ENCODE results near the gene ACOXL. TPM values are rescaled to one million over a fixed set of nuclear protein-coding genes. Genes with fewer than 3 reads are reported as not detected.

Gene ACOXL
- total and polyA plus RNA-seq, 9 donors, result 0.08 to 0.56 (median 0.19) TPM

DNA sequence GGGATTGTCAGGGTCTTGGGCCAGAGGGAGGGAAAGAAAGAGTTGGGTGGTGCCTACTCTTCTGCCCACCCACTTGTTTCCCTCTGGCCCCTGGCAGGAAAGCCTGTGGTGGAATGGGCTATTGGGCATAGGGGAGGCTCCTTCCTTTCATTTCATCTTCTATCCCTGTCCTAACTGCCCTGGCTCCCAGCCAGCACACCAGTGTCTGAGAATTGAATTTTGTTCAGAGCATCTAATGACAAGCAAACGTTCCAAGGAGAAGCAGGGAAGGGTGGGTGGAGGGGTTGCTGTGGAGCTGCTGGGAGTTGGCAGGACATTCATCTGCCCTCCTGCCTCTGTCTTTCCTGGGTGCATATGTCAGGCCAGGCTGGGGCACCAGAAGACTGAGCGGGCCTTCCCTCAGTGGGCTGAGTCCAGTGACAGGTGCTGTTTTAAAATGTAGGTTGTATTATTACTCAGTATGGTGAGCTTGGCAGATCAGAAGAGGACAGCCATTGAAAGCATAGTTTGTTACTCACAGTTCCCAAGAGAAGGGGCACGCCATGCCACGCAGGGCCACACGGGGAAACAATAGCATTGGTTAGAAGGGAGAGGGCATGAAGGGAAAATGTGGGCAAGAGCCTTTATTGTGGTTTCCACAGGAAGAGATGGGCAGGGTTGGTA is 171.9 kb downstream of the ACOXL start:
- Histone ChIP-seq H3K9me3 (replicated peaks; ENCODE audit: control insufficient read depth, low read depth, low read length) (no peaks in the 10 kb centered on the region), H3K36me3 (ENCODE audit: control insufficient read depth, insufficient read depth, low read length) (no peaks in the 10 kb centered on the region), H3K27ac (ENCODE audit: low read length) (no peak overlapping the region), H3K27me3 (ENCODE audit: control insufficient read depth, insufficient read depth, low read length) (peaks cover 2% of the 10 kb centered on the region), H3K4me3 (ENCODE audit: low read length) (no peak overlapping the region), H3K4me1 (ENCODE audit: control insufficient read depth, insufficient read depth, low read length) (peaks cover 34% of the 10 kb centered on the region)
- WGBS (ENCODE audit: insufficient coverage), result 68% methylated on average over 4 of the region's 5 CpGs
- DNase-seq, result peak; percentile 55

DNA sequence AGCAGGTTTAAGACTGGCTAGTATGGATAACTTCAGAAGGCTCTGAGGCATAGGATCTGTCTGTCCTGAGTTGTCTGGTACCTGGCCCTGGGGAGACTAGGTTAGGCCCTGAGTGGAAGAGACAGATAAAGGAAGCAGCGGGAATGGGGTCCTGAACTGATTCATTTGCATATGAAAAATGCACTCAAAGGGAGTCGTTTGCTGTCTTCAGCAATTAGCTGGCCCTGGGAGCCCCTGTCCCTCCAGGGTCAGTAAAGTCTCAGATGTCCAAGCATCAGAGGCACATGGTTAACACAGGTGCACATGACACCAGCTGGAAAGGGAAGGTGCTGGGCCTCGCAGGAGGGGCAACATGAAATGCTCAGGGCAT is 172.4 kb downstream of the ACOXL start:
- Histone ChIP-seq H3K27me3 (ENCODE audit: control insufficient read depth, insufficient read depth, low read length) (peaks cover 2% of the 10 kb centered on the region), H3K36me3 (ENCODE audit: control insufficient read depth, insufficient read depth, low read length) (no peaks in the 10 kb centered on the region), H3K9me3 (replicated peaks; ENCODE audit: control insufficient read depth, low read depth, low read length) (no peaks in the 10 kb centered on the region), H3K4me1 (ENCODE audit: control insufficient read depth, insufficient read depth, low read length) (peaks cover 34% of the 10 kb centered on the region), H3K27ac (ENCODE audit: low read length) (no peak overlapping the region), H3K4me3 (ENCODE audit: low read length) (no peak overlapping the region)
- WGBS (ENCODE audit: insufficient coverage), result 81% methylated on average over 3 of the region's 3 CpGs
- DNase-seq, result no peak

DNA sequence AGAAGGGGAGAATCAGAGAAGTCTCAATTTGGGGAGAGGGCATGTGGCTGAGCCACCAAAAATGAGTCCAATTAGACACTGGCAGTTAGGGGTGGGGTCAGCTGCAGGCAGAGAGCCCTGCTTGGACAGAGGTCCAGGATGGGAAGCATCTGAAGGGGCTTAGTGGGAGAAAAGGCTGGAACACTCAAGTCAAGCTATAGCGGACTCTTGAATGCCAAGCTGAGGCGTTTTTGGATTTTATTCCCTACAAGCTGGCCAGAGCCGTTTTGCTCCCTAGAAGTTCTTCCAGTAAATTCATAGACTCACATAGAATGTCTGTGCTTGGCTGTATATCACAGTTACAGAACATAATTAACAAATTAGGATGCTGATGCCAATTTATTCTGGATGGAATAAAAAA is 172.8 kb downstream of the ACOXL start:
- WGBS (ENCODE audit: insufficient coverage), result 31% methylated on average over 3 of the region's 3 CpGs
- DNase-seq, result peak; percentile 74
- no peaks in the 10 kb centered on the region for H3K36me3 ChIP-seq (ENCODE audit: control insufficient read depth, insufficient read depth, low read length)
- H3K27ac ChIP-seq (ENCODE audit: low read length), result no peak overlapping the region
- H3K9me3 ChIP-seq (replicated peaks; ENCODE audit: control insufficient read depth, low read depth, low read length), result no peaks in the 10 kb centered on the region
- no peak overlapping the region for H3K4me3 ChIP-seq (ENCODE audit: low read length)
- H3K4me1 ChIP-seq (ENCODE audit: control insufficient read depth, insufficient read depth, low read length), result peaks cover 34% of the 10 kb centered on the region
- H3K27me3 ChIP-seq (ENCODE audit: control insufficient read depth, insufficient read depth, low read length), result peaks cover 2% of the 10 kb centered on the region

DNA sequence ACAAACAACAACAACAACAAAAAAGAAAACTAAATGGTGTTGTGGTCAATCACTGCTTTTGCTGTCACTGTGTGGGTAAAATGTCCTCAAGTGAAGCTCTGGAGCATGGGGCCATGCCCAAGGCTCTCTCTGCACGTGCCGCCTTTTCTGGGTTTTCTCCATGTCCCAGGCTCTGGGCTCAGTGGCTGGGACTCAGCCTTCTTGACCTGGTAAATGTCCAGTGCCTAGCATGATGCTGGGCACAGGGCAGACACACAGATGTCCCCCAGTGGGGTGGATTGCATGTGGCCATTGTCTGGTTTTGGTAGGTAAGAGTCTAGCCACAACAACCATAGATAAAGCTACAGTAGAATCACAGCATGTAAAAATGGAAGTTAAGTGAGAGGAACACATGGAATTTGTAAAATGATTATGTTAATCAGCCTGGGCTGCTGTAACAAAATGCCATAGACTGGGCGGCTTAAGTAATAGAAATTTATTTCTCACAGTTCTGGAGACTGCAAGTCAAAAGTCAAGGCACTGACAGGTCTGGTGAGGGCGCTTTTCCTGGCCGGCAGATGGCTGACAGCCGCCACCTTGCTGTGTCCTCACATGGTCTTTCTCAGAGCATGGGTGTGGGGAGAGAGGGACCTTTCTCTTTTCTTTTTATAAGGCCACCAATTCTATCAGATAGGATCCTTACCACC is 174.4 kb downstream of the ACOXL start:
- Histone ChIP-seq H3K9me3 (replicated peaks; ENCODE audit: control insufficient read depth, low read depth, low read length) (no peaks in the 10 kb centered on the region), H3K4me3 (ENCODE audit: low read length) (no peak overlapping the region), H3K27me3 (ENCODE audit: control insufficient read depth, insufficient read depth, low read length) (no peaks in the 10 kb centered on the region), H3K36me3 (ENCODE audit: control insufficient read depth, insufficient read depth, low read length) (no peaks in the 10 kb centered on the region), H3K27ac (ENCODE audit: low read length) (no peak overlapping the region), H3K4me1 (ENCODE audit: control insufficient read depth, insufficient read depth, low read length) (peaks cover 34% of the 10 kb centered on the region)
- DNase-seq, result no peak
- WGBS (ENCODE audit: insufficient coverage), result 82% methylated on average over 3 of the region's 6 CpGs

DNA sequence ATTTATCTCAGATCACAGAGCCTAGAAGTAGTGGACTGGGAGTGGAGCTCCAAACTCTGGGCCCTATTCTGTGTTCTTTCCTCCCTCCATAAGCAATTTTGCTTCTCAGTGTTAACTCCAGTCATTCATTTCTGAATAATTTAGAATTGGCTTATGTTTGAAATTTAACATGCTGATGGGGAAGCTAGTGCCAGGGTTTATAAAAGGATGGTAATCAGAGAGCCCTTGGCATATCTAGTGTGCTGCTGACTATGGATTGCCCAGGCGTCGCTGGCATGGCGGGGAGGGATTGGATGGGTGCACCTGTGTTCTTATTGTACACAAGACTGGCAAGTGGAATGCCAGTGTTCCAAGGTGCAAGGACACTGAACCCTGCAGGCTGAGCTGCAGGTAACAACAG is 177.1 kb downstream of the ACOXL start:
- no peak overlapping the region for H3K4me3 ChIP-seq (ENCODE audit: low read length)
- DNase-seq, result no peak
- no peaks in the 10 kb centered on the region for H3K36me3 ChIP-seq (ENCODE audit: control insufficient read depth, insufficient read depth, low read length)
- no peak overlapping the region for H3K27ac ChIP-seq (ENCODE audit: low read length)
- H3K4me1 ChIP-seq (ENCODE audit: control insufficient read depth, insufficient read depth, low read length), result peaks cover 14% of the 10 kb centered on the region
- H3K9me3 ChIP-seq (replicated peaks; ENCODE audit: control insufficient read depth, low read depth, low read length), result no peaks in the 10 kb centered on the region
- H3K27me3 ChIP-seq (ENCODE audit: control insufficient read depth, insufficient read depth, low read length), result no peaks in the 10 kb centered on the region
- WGBS (ENCODE audit: insufficient coverage), result no CpG with 5 or more reads among the region's 3 CpGs

DNA sequence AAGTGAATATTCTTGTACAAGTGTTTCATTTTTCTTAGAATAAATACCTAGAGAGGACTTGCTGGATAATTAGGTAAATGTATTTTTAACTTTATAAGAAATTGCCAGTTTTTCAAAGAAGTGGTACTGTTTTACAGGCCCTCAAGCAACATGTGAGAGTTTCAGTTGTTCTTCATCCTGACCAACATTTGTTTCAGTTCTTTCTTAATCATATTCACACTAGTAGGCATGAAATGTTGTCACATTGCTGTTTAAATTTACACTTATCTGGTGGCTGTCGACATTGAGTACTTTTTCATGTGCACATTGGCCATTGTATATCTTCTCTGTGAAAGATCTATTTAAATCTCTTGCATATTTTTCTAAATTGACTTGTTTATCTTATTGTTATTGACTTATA is 178.1 kb downstream of the ACOXL start:
- no CpG with 5 or more reads among the region's 1 CpG for WGBS (ENCODE audit: insufficient coverage)

DNA sequence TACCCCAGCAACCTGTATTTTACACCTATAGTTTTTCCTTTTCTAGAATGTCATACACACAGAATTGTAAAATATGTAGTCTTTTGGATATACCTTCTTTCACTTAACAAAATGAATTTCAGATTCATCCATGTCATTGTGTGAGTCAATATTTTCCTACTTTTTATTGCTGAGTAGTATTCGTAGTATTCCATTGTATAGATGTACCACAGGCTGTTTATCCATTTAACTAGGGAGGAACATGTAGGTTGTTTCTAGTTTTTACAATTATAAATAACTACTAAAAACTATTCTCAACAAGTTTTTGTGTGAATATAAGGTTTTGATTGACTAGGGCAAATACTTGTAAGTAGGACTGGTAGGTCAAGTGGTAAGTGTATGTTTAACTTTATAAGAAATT is 187.4 kb downstream of the ACOXL start:
- H3K27ac ChIP-seq (ENCODE audit: low read length), result no peak overlapping the region
- no peaks in the 10 kb centered on the region for H3K27me3 ChIP-seq (ENCODE audit: control insufficient read depth, insufficient read depth, low read length)
- no CpG with 5 or more reads among the region's 1 CpG for WGBS (ENCODE audit: insufficient coverage)

More for the DNA sequence above, 178.1 kb downstream of the ACOXL start:
- DNase-seq, result no peak
- no peak overlapping the region for H3K4me3 ChIP-seq (ENCODE audit: low read length)
- H3K27ac ChIP-seq (ENCODE audit: low read length), result no peak overlapping the region
- H3K36me3 ChIP-seq (ENCODE audit: control insufficient read depth, insufficient read depth, low read length), result no peaks in the 10 kb centered on the region
- no peaks in the 10 kb centered on the region for H3K27me3 ChIP-seq (ENCODE audit: control insufficient read depth, insufficient read depth, low read length)
- peaks cover 5% of the 10 kb centered on the region for H3K4me1 ChIP-seq (ENCODE audit: control insufficient read depth, insufficient read depth, low read length)
- H3K9me3 ChIP-seq (replicated peaks; ENCODE audit: control insufficient read depth, low read depth, low read length), result no peaks in the 10 kb centered on the region

DNA sequence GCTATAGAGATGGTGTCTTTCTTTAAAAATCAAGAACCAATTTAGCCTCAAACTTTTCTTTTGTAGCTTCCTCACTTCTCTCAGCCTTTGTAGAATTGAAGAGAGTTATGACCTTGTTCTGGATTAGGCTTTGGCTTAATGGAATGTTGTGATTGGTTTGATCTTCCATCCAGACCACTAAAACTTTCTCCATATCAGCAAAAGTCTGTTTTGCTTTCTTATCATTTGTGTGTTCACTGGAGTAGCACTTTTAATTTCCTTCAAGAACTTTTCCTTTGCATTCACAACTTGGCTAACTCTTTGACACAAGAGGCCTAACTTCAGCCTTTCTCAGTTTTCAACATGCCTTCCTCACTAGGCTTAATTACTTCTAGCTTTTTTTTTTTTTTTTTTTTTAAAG is 193.1 kb downstream of the ACOXL start:
- no peaks in the 10 kb centered on the region for H3K27me3 ChIP-seq (ENCODE audit: control insufficient read depth, insufficient read depth, low read length)
- no peak for DNase-seq
- no peaks in the 10 kb centered on the region for H3K4me1 ChIP-seq (ENCODE audit: control insufficient read depth, insufficient read depth, low read length)
- H3K27ac ChIP-seq (ENCODE audit: low read length), result no peak overlapping the region
- H3K9me3 ChIP-seq (replicated peaks; ENCODE audit: control insufficient read depth, low read depth, low read length), result peaks cover 10% of the 10 kb centered on the region
- no peak overlapping the region for H3K4me3 ChIP-seq (ENCODE audit: low read length)
- no peaks in the 10 kb centered on the region for H3K36me3 ChIP-seq (ENCODE audit: control insufficient read depth, insufficient read depth, low read length)

More for the DNA sequence above, 187.4 kb downstream of the ACOXL start:
- no peak for DNase-seq
- no peaks in the 10 kb centered on the region for H3K36me3 ChIP-seq (ENCODE audit: control insufficient read depth, insufficient read depth, low read length)
- H3K9me3 ChIP-seq (replicated peaks; ENCODE audit: control insufficient read depth, low read depth, low read length), result no peaks in the 10 kb centered on the region
- H3K4me1 ChIP-seq (ENCODE audit: control insufficient read depth, insufficient read depth, low read length), result no peaks in the 10 kb centered on the region
- no peak overlapping the region for H3K4me3 ChIP-seq (ENCODE audit: low read length)

DNA sequence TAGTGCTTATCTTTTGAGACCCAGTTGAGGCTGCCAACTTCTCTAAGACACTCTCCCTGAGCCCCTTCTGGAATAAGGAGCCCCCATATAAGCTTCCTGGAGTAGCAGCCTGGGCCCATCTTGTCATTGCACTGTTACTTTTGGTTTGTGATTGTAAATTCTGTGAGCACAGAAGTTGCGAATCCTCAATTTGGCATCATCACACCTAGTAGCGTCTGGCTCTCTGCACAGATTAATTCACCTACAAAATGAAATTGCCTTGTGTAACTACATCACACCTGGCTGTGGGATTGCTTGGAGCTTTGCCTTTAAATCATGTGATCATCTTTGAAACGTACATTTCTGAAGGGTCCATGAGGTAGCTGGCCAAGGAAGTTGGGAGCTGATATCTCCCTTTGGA is 195.2 kb downstream of the ACOXL start:
- no peak overlapping the region for H3K27ac ChIP-seq (ENCODE audit: low read length)
- no peak overlapping the region for H3K4me3 ChIP-seq (ENCODE audit: low read length)
- DNase-seq, result no peak
- H3K9me3 ChIP-seq (replicated peaks; ENCODE audit: control insufficient read depth, low read depth, low read length), result peaks cover 10% of the 10 kb centered on the region
- no peaks in the 10 kb centered on the region for H3K27me3 ChIP-seq (ENCODE audit: control insufficient read depth, insufficient read depth, low read length)
- no peaks in the 10 kb centered on the region for H3K4me1 ChIP-seq (ENCODE audit: control insufficient read depth, insufficient read depth, low read length)
- no peaks in the 10 kb centered on the region for H3K36me3 ChIP-seq (ENCODE audit: control insufficient read depth, insufficient read depth, low read length)
- WGBS (ENCODE audit: insufficient coverage), result no CpG with 5 or more reads among the region's 3 CpGs

DNA sequence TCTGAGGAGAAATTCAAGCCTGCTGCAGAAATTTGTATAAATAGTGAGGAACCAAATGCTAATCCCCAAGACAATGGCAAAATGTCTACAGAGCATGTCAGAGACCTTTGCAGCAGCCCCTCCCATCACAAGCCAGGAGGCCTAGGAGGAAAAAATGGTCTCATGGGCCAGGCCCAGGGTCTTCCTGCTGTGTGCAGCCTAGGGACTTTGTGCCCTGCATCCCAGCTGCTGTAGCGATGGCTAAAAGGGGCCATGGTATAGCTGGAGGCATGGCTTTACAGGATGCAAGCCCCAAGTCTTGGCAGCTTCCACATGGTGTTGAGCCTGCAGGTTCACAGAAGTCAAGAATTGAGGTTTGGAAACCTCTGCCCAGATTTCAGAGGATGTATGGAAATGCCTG is 197.2 kb downstream of the ACOXL start:
- no peak overlapping the region for H3K27ac ChIP-seq (ENCODE audit: low read length)
- no peak for DNase-seq
- peaks cover 10% of the 10 kb centered on the region for H3K9me3 ChIP-seq (replicated peaks; ENCODE audit: control insufficient read depth, low read depth, low read length)
- WGBS (ENCODE audit: insufficient coverage), result 89% methylated on average over 1 of the region's 1 CpG
- no peaks in the 10 kb centered on the region for H3K36me3 ChIP-seq (ENCODE audit: control insufficient read depth, insufficient read depth, low read length)
- no peaks in the 10 kb centered on the region for H3K4me1 ChIP-seq (ENCODE audit: control insufficient read depth, insufficient read depth, low read length)
- H3K4me3 ChIP-seq (ENCODE audit: low read length), result no peak overlapping the region
- no peaks in the 10 kb centered on the region for H3K27me3 ChIP-seq (ENCODE audit: control insufficient read depth, insufficient read depth, low read length)

Measured in muscle of leg (tissue), 11 donors.